ENCODE data around the gene IQGAP2. TPM values are rescaled to one million over a fixed set of nuclear protein-coding genes. Genes with fewer than 3 reads are reported as not detected.
"Not testable (repeated sequence)": the region's sequence is repeated elsewhere in the genome, so short reads cannot be mapped to it uniquely, and the experiment has no call there.

Gene IQGAP2
- total RNA-seq, 1 donor from 2014 or later: 72.0 TPM

DNA sequence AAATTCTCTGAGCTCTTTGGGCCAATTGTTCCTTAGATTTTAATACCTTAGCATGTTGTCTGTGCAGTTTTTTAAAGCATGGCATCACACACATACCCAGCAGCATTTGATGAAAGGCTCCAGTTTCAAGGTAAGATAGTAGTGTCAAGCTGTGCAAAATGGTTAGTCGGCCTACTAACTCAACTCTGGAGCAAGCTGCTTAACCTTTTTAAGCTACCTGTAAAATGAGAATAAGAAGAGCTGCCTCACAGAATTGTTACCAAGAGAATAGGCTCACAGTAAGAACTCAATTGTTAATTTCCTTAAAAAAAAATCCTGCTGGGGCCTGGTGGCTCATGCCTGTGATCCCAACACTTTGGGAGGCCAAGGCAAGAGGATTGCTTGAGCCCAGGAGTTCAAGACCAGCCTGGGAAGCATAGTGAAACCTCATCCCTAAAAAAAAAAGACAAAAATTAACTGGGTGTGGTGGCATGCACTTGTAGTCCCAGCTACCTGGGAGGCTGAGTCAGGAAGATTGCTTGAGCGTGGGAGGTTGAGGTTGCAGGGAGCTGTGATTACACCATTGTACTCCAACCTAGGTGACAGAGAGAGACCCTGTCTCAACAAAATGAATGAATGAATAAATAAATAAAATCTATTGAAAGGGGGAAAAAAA is 96.5 kb downstream of the IQGAP2 start:
- intact Hi-C loops (cut with micrococcal nuclease): no loop called here

DNA sequence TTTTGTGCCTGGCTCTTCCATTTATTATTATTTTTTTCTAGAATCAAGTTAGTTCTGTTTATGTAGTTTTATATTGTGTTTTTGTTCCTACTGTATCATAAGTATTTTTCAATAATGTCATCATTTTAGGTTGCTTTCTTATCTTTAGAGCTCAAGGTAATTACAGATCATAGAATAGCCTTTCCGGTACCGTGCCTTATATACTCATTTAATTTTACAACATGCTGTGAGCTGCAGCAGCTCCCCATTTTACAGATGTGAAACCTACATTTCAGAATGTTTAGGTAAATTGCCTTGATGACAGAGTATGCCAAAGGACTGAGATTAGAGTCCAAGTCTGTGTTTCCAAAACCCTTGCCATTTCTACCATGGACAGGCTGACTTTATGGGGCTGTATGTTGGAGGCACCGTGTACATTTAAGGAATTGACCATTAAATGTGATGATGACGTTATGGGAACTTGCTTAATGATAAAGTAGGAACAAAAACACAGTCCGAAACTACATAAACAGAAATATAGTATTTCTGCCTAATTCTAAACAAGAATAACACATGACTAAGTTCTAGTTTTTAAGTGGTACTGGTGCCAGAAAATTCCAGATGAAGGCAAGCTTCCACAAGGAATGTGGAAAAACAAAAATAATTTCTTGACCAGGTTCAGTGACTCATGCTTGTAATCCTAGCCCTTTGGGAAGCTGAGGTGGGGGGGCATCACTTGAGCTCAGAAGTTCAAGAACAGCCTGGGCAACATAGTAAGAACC is 97.7 kb downstream of the IQGAP2 start:
- intact Hi-C loops (cut with micrococcal nuclease): no loop called here

DNA sequence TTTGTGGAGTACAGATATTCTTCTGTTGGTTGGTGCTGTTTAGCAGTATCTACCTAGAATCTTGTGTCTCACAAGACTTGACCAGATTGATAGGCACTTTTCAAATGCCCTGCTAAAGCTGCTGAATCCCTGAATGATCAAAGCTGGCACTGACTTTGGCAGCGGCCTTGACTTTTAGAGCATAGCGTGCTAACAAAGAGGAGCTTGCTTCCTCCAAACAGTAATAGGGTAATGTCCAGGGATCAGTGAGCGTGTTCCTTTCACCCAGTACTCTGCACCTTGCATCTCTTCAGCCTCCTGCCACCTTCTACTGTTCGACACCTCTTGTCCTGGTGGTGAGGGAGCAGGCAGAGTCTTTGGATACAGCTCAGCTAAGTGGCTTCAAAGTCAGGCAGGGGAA is 100.8 kb downstream of the IQGAP2 start:
- intact Hi-C loops (cut with micrococcal nuclease): no loop called here

DNA sequence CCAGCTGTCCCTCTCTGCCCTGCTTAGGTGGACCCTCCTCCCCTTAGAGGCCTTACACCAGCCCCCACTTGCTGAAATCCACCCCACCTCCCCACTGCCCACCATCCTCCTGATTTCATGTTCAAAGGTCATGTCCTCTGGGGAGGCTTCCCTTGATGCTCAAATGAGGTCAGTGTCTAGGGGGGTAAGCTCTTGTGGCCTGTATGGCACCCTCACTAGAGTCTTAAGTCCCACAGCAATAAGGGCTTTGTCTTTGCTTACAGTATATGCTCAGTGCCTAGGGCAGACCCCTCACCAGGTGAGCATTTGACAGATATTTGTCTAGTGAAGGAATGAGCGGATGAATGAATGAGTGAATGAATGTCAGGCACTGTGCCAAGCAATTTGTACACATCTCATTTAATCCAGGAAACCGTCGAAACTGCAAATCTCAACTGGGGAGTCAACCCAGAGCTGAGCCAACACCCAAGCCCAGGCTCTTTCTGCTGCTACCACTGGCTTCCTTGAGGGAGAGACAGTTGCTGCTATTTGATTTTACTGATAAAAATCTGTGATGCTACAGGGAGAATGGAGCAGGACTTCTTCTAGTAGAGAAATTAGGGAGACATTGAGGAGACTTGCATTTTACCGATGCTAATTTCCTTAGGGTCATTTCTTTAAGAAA is 101.9 kb downstream of the IQGAP2 start:
- intact Hi-C loops (cut with micrococcal nuclease): no loop called here

DNA sequence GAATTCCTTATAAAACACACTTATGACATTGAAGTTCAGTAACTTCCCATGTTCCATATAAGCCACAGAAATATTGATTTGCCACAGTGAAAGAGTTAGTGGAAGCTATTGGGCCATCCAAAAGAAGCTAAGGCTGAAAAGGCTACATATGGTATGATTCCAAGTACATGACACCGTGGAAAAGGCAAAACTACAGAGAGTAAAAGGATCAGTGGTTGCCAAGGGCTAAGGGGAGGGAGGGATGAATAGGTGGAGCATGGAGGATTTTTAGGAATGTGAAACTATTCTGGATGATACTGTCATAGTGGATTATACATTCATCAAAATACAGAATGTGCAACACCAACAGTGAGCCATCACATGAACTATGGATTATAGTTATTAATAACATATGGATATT is 110.4 kb downstream of the IQGAP2 start:
- intact Hi-C loops (cut with micrococcal nuclease): no loop called here

DNA sequence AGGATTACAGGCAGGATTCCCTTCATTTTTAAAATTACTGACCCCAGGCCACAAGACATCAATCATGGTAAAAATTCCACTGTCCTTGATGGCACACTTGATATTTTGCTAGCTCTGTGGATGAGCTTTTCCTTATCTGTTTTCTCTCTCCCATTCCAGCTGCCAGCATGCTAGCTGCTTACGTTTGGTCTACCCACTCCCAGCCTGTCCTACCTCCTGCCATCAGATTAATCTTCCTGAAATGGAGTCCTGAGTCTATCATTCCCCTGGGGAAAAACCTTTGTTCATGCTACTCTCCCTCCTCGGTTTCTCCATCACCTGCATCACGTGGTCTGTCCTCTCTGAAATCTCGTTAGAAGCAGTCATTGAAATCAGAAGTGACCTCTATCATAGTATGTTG is 111.2 kb downstream of the IQGAP2 start:
- intact Hi-C loops (cut with micrococcal nuclease): no loop called here

DNA sequence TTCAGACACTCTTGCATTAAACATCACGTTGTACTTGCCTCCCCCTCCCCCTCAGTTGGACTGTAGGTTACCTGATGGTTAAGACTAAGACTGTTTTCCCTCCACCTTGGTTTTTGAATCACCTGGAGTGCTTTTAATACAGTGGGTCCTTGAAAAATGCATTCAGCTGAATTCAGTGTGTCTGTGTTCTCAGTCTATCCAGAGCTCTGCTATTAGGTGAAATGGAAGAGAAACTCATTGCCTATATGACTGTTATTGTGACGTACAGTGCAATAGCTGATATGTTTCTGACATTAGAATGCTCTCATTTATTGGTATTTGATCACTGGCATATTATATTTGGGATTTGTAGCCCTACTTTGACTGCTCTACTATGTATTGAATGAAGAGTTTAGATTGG is 111.6 kb downstream of the IQGAP2 start:
- intact Hi-C loops (cut with micrococcal nuclease): no loop called here

DNA sequence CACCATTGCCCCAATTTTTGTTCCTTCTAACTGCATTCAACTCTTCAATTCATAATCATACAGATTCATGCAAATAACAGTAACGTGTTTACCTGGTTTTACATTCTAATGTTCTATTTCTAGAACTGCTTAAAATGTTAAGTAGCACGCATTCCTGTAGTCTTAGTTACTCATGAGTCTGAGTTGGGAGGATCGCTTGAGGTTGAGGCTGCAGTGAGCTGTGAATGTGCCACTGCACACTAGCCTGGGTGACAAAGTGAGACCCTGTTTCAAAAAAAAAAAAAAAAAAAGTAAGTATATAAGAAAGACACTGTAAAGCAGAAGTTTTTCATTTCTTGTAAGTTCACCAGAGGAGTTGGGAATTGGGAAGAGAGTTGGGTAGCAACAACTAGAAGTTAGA is 114.2 kb downstream of the IQGAP2 start:
- intact Hi-C loops (cut with micrococcal nuclease): no loop called here

DNA sequence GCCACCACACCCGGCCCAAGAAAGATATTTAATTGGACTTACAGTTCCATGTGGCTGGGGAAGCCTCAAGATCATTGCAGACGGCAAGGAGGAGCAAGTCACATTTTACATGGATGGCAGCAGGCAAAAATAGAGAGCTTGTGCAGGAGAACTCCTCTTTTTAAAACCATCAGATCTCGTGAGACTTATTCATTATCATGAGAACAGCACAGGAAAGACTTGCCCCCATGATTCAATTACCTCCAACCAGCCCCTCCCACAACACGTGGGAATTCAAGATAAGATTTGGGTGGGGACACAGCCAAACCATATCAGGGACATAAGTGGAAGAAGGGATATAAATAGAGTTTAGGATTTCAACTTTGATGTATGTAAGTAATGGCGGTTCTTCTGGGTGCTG is 115.2 kb downstream of the IQGAP2 start:
- intact Hi-C loops (cut with micrococcal nuclease): not testable (repeated sequence)

DNA sequence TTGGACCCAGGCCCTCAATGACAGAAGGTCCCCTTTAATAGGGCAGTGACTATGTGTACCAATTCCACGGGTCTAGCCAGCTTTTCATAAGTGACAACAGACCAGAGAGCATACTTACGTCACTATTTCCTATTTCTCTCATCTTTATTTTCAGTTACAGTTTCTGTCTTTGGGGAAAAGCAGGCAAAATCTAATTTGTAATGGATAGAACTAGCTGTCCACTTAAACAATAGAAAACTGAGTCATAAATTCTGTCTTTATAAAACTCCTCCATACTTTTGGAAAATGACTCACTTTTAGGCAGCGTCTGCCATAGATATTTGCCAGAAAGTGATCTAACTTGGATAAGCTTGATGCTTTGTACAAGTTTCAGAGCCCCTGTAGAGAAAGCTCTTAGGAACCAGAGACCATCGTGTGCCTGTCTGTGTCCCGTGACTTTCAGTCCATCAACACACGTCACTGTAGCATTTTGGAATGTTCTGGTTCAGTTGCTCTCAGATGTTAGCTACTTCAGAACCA is 118.2 kb downstream of the IQGAP2 start:
- intact Hi-C loops (cut with micrococcal nuclease): loop anchor here (5.0 kb wide), 2 partner anchors 49 to 119 kb away; partner anchors contain the start of gene IQGAP2

DNA sequence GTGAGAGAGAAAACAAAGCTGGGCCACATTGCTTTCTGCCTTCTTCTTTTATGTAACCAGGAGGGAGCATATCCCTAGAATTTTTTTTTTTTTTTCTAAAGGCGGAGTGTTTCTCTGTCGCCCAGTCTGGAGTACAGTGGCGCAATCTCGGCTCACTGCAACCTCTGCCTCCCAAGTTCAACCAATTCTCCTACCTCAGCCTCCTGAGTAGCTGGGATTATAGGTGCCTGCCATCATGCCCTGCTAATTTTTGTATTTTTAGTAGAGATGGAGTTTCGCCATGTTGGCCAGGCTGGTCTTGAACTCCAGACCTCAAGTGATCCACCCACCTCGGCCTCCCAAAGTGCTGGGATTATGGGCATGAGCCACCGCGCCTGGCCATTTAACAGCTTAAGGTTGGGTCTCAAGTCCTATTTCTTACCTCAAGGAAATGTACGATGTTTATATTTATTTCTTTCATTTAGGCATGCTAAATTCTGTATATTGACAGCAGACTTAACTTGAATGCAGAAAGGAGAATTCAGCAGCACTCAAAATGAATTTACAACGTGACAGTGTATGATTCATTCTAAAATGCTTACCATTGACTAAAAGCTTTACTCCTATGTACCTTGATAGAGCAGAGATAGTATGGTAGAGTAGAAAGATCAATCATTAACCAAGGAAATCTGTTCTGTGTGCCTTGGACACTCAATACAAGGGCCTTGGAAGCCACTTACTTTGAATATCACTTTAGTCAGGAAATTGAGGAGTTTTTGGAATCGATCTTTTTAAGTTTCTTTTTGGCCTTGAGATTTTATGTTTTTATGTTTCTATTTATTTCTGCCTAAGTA is 119.2 kb downstream of the IQGAP2 start:
- intact Hi-C loops (cut with micrococcal nuclease): loop anchor here (5.0 kb wide), 2 partner anchors 50 to 120 kb away; partner anchors contain the start of gene IQGAP2

DNA sequence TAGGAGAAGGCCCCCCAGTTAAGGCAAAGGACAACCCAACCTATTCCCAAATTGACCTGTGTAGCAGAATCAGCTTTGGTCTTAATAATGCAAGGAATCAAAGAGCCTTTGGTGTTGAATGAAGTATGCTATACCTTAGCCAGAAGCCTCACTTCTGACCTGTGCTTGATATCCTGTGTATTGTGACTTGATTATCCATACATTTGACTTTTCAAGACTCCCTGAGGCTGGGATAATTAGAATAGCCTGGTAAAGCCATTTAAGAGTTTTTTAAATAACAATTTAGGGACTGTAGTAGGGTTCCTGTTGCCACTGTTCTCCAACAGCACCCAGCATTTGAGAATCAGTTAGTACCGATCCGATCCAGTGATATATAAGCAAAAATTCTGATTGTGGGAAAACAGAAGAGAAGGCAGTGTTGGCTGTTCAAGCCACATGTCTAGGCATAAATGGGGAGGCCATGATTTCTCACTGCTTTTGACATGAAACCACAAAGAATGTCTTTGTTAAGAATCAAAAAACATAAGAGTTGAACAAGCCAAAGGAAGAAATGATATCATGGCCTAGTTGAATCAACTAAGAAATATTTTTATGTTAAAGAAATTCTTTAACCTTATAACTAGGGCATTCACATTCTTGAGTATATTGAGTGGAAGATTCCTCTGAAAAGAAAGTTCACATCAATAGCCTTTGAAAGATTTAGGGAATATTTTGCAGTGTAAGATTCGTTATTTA is 121.2 kb downstream of the IQGAP2 start:
- intact Hi-C loops (cut with micrococcal nuclease): loop anchor here (5.0 kb wide), 2 partner anchors 52 to 122 kb away; partner anchors contain the start of gene IQGAP2

DNA sequence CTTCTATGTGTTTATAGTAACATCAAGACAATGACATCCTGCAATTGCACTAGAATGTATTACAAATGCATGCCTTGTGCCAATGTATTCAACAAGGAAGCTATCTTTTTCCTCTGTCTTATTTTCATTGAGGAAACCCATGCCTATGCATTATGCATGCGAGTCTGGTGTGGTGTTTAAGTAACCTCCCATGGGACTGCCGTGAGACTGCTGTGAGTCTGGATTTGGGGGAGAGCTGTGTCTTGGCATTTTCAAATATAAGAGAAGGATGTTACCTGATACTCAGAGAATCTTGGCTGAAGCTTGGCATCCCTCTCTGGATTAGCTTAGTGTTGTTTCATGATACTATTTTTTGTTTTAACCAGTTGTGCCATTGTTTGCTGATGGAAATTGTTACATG is 121.8 kb downstream of the IQGAP2 start:
- intact Hi-C loops (cut with micrococcal nuclease): loop anchor here (5.0 kb wide), 2 partner anchors 53 to 123 kb away; partner anchors contain the start of gene IQGAP2

DNA sequence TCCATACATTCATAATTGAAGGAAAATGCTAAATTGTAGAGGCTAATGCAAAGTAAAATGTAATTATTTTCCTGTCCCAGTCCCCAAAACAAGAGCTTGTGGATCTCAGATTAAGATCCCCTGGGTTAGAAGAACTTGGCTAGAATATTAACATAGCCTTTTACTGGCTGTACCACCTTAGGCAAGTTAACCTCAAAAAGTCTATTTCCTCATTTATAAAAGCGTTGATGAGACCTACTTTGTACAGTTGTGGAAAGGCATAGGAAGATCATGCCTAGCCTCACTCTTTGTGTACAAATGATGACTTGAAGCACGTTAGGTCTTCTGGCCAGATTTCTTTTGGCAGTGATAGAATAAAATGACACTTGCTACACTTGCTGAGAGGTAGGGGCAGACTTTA is 122.9 kb downstream of the IQGAP2 start:
- intact Hi-C loops (cut with micrococcal nuclease): loop anchor here (2.0 kb wide), 1 partner anchor 17 kb away; no protein-coding TSS in a partner anchor

DNA sequence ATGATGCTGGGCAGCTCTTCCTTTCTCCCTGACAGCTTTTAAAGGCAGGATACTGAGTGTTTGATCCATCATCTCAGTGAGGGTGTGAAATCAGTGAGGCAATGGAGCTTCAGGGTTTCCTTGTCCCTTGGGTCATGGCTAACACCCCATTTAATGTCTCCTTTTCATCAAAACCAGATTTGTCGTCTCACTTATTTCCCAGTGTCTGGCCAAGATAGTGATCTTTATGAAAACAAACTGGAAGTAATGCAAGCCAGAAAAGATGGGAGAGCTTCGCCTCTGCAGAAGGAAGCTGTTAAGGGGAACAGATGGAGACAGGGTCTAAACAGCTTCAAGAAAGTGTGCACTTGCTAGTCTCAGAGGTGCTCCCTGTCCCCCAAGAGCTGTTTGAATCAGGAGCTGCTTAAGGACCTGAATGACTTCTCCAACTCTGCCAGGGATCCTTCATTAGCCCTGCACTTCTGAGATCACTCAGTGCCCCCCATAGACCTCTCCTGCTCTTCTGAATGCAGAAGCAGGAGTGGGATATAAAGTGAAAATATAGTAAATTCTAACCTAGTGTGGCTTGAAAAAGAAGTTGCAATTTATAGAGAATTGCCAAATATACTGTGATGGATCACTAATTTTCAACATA is 124.0 kb downstream of the IQGAP2 start:
- intact Hi-C loops (cut with micrococcal nuclease): loop anchor here (2.0 kb wide), 1 partner anchor 16 kb away; no protein-coding TSS in a partner anchor

DNA sequence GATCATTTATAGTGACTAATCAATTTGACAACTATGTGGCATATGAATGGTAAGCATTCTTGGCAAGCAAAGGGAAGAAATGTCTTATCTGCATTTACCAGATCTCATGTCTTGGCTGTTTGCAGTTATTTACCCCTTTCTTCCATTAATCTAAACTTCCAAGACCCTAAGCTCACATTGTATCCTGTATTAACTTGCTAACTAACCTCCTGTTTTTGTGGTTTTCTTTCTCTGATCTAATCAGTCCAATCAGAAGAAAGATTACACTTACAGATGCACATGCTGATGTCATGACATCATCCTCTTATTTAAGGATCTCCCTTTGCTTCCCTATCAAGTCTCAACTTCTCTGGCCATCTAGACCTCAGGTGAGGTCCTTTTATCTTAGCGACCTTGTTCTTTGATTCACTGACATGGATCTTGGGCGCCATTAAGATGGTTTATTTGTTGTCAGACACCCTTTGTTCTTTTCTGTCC is 124.6 kb downstream of the IQGAP2 start:
- intact Hi-C loops (cut with micrococcal nuclease): loop anchor here (2.0 kb wide), 1 partner anchor 15 kb away; no protein-coding TSS in a partner anchor

DNA sequence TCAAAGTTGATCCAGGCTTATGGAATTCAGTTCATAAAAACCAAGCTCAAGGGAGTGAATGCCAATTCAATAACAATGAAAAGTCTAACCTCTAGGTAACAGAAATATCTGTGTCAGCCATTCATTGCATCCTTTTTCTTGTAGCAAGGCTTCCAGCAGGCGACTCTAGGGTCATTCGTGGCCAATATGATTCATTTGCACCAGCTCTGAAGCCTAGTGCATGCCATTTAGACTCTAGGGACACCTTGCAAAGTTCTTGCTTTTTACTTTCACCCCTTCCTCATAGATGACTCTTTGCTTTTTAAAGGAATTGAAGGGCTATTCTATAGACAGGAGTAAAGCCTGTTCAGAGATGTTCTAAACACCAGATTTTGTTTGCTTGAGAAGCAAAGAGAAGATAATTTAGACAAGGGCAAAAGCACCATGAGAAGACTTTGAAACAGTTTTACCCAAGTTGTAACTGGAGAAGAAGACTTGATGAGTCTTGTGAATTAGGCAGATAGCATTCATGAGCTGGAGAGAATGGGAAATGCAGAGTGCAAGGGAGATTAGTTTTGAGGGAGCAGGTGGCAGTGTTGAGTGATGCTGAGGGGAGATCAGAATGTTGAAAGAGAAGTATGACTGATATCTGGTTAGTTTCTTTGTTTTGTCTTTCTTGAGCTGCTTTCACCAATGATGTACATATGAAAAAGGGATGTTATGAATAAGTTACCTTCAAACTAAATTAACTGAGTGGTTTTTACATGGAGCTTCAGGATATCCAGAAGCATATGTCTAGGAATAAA is 125.7 kb downstream of the IQGAP2 start:
- intact Hi-C loops (cut with micrococcal nuclease): no loop called here

DNA sequence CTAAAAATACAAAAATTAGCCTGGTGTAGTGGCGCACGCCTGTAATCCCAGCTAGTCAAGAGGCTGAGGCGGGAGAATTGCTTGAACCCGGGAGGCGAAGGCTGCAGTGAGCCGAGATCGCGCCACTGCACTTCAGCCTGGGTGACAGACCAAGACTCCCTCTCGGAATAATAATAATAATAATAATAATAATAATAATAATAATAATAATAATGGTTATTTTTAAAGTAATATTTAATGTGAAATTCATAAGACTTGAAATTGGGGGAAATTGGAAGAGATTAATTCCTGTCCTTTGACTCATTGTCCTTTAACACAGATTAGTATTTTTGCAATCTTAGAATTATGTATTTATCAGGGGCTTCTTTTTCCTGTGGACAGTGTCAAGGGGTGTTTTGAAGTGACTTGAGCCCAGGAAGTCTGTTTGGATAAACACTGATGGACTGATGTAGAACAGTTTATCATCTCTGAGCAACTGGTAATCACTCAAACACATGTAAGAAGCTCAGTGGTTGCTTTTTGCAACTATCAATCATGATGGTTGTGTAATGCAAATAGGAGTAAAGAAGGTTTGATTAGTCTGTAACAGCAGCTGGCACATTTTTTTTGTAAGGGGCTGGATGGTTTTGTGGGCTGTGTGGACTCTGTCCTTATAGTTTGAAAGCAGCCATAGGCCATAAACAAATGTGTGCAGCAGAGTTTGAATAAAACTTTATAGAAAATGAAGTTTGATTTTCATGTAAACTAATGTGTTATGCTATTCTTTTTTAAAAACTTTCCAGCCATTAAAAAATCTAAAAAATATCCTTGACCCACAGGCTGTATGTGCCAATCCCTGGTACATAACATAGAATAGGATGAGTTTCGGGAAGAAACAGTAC is 126.6 kb downstream of the IQGAP2 start:
- intact Hi-C loops (cut with micrococcal nuclease): no loop called here
